ENCODE measurements around the gene RPS19BP1. TPM values are rescaled to one million over a fixed set of nuclear protein-coding genes. Genes with fewer than 3 reads are reported as not detected.
A peak's percentile ranks its signal among the peaks of the same experiment; 100 is the strongest.

RPS19BP1 gene
- total RNA-seq, 1 donor from 2014 or later = 72.6 TPM

- Mint-ChIP-seq H3K4me1 (peaks cover 19% of the 10 kb centered on the region), H3K4me3 (no peak overlapping the region), H3K9me3 (no peaks in the 10 kb centered on the region), H3K27me3 (ENCODE audit: low read depth) (peaks cover 13% of the 10 kb centered on the region), H3K27ac (ENCODE audit: unreplicated experiment) (no peak overlapping the region), H3K36me3 (ENCODE audit: low read depth) (peaks cover 3% of the 10 kb centered on the region)
- no peak for TF ChIP-seq CTCF (conservative IDR thresholded peaks at IDR 0.05)
- DNase-seq (ENCODE audit: low read depth, low spot score) = no peak
Observed at GRCh38 chr22:39536711-39537110, 4.2 kb upstream of the RPS19BP1 start.

- no peak overlapping the region for H3K4me3 Mint-ChIP-seq
- no peaks in the 10 kb centered on the region for H3K9me3 Mint-ChIP-seq
- H3K27ac Mint-ChIP-seq (ENCODE audit: unreplicated experiment) = no peak overlapping the region
- peaks cover 26% of the 10 kb centered on the region for H3K4me1 Mint-ChIP-seq
- DNase-seq (ENCODE audit: low read depth, low spot score) = no peak
- TF ChIP-seq CTCF (conservative IDR thresholded peaks at IDR 0.05) = no peak
- H3K36me3 Mint-ChIP-seq (ENCODE audit: low read depth) = peaks cover 3% of the 10 kb centered on the region
- H3K27me3 Mint-ChIP-seq (ENCODE audit: low read depth) = peaks cover 10% of the 10 kb centered on the region
Observed at GRCh38 chr22:39535831-39536449, 3.4 kb upstream of the RPS19BP1 start.

GRCh38 chr22:39535357-39535725 is 2.8 kb upstream of the RPS19BP1 start:
- Mint-ChIP-seq H3K4me3 (no peak overlapping the region), H3K9me3 (no peaks in the 10 kb centered on the region), H3K36me3 (ENCODE audit: low read depth) (peaks cover 3% of the 10 kb centered on the region), H3K4me1 (peaks cover 31% of the 10 kb centered on the region), H3K27ac (ENCODE audit: unreplicated experiment) (no peak overlapping the region), H3K27me3 (ENCODE audit: low read depth) (peaks cover 10% of the 10 kb centered on the region)
- TF ChIP-seq CTCF (conservative IDR thresholded peaks at IDR 0.05) = no peak
- no peak for DNase-seq (ENCODE audit: low read depth, low spot score)

GRCh38 chr22:39534591-39535356 is 2.2 kb upstream of the RPS19BP1 start:
- peaks cover 36% of the 10 kb centered on the region for H3K4me1 Mint-ChIP-seq

GRCh38 chr22:39534092-39534506 is 1.6 kb upstream of the RPS19BP1 start:
- TF ChIP-seq CTCF (conservative IDR thresholded peaks at IDR 0.05) = no peak
- H3K4me1 Mint-ChIP-seq = peaks cover 42% of the 10 kb centered on the region
- DNase-seq (ENCODE audit: low read depth, low spot score) = no peak

More at GRCh38 chr22:39534591-39535356, 2.2 kb upstream of the RPS19BP1 start:
- H3K9me3 Mint-ChIP-seq = no peaks in the 10 kb centered on the region
- H3K4me3 Mint-ChIP-seq = peak overlapping the region; percentile 68
- H3K36me3 Mint-ChIP-seq (ENCODE audit: low read depth) = peaks cover 6% of the 10 kb centered on the region
- peak; percentile 99 for TF ChIP-seq CTCF (conservative IDR thresholded peaks at IDR 0.05)
- H3K27me3 Mint-ChIP-seq (ENCODE audit: low read depth) = peaks cover 10% of the 10 kb centered on the region
- peak; percentile 99 for DNase-seq (ENCODE audit: low read depth, low spot score)
- peak overlapping the region; percentile 78 for H3K27ac Mint-ChIP-seq (ENCODE audit: unreplicated experiment)

More at GRCh38 chr22:39534092-39534506, 1.6 kb upstream of the RPS19BP1 start:
- H3K9me3 Mint-ChIP-seq = no peaks in the 10 kb centered on the region
- H3K27me3 Mint-ChIP-seq (ENCODE audit: low read depth) = peaks cover 12% of the 10 kb centered on the region
- peak overlapping the region; percentile 68 for H3K4me3 Mint-ChIP-seq
- H3K27ac Mint-ChIP-seq (ENCODE audit: unreplicated experiment) = no peak overlapping the region
- H3K36me3 Mint-ChIP-seq (ENCODE audit: low read depth) = peaks cover 6% of the 10 kb centered on the region

All from neural crest cell (in vitro differentiated cells).